HAP-1 (cell line): ENCODE results near the gene GNB3.

ENCODE experiments used
- DNase-seq, 2 experiments: peaks; one replicate each; pipeline ENCODE4 v3.0.0-alpha.2; 2016 to 2020; ENCODE audit warnings: low spot score in 2 of 2
- H3K27me3 ChIP-seq: fragments of 250-450 bp; sonication (Bioruptor Pico); 2 replicates; pipeline ENCODE4 v1.5.1; 2020; ENCODE audit warnings: low read depth, mild to moderate bottlenecking, moderate library complexity
- H3K36me3 ChIP-seq: fragments of 250-450 bp; sonication (Bioruptor Pico); replicated peaks from 2 replicates; pipeline ENCODE4 v1.5.1; 2020; ENCODE audit warnings: mild to moderate bottlenecking
- H3K4me1 ChIP-seq: fragments of 250-450 bp; sonication (Bioruptor Pico); 2 replicates; pipeline ENCODE4 v1.5.1; 2020; ENCODE audit warnings: mild to moderate bottlenecking
- H3K4me3 ChIP-seq: fragments of 250-450 bp; sonication (Bioruptor Pico); 2 replicates; pipeline ENCODE4 v1.5.1; 2020; ENCODE audit warnings: mild to moderate bottlenecking, moderate library complexity
- H3K9me3 ChIP-seq: fragments of 250-450 bp; sonication (Bioruptor Pico); 2 replicates; pipeline ENCODE4 v1.5.1; 2020; ENCODE audit warnings: mild to moderate bottlenecking, moderate library complexity
- in situ Hi-C: fragments of 300-500 bp; cut with MboI; formaldehyde crosslinking; loops from 3 replicates; pipeline ENCODE4 v1.14.3; 2020; ENCODE audit warnings: low sequenced_read_pairs, inconsistent platforms, mixed read lengths

The GNB3 gene

DNA sequence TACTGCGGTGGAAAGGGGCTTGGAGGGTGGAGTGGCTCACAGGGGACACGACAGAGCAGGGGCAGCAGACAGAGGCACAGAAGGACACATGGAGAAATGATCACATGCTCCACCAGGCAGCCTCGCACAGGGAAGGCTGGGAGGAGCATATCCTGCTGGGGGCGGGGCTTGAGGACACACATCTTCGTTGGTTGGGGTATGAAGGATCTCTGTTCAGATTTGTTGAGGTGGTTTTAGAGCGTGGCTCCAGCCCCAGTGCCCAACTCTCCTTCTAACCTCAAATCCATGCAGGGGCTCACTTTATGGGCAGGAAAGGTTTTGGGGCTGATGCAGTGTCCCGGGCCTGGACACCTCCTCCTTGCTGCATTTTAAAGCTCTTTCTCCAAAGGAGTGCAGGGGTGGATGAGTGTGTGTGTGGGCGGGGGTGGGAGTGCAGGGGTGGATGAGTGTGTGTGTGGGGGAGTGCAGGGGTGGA is 13.3 kb upstream of the GNB3 start:
- 0 out of 2 replicates have a peak overlapping the region, but pooled peaks have one; percentile 12 for H3K4me3 ChIP-seq
- peaks cover 32% of the 10 kb centered on the region for H3K36me3 ChIP-seq
- in situ Hi-C loops: loop anchor here (5.0 kb wide), 1 partner anchor 75 kb away; the partner anchor contains the start of gene MLF2
- H3K27me3 ChIP-seq: no peaks in the 10 kb centered on the region
- peaks cover 15% of the 10 kb centered on the region for H3K4me1 ChIP-seq
- peak; percentile 91 to 97 for DNase-seq
- no peaks in the 10 kb centered on the region for H3K9me3 ChIP-seq

DNA sequence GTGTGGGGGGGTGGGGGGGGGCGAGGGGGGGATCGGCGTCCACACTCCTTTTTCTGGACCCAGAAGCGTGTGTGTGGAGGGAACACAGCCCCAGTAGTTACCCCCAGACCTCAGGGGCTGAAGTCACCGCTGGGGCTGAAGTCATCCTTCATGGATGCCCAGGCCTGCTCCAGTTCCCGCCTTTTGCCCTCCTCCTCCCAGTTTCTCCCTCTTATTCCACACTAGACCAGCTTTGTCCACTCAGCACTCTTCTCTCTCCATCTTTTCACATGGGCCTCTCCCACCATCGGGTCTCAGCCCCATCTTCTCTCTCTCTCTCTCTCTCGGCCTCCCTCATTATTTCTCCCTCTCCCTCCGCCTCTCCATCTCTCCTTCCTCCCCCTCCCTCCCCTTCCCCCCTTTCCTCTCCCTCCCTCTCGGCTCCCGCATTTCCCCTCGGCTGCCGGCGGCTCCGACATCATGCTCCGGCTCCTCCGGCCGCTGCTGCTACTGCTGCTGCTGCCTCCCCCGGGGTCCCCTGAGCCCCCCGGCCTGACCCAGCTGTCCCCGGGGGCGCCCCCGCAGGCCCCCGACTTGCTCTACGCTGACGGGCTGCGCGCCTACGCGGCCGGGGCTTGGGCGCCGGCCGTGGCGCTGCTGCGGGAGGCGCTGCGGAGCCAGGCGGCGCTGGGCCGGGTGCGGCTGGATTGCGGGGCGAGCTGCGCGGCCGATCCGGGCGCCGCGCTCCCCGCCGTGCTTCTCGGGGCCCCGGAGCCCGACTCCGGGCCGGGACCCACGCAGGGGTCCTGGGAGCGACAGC is 12.5 kb upstream of the GNB3 start, which contains the start of gene P3H3:
P3H3 (plus strand) TSS at position 426 of the 799 bp plus-strand sequence; CDS start at position 460, 34 bp downstream.
- peak; percentile 61 to 81 for DNase-seq
- Histone ChIP-seq H3K4me3 (peak within 1 kb of the TSS; percentile 93), H3K4me1 (peaks cover 13% of the 10 kb centered on the region), H3K36me3 (peaks cover 36% of the 10 kb centered on the region), H3K27me3 (no peaks in the 10 kb centered on the region), H3K9me3 (no peaks in the 10 kb centered on the region)
- in situ Hi-C loops: loop anchor here (5.0 kb wide), 1 partner anchor 76 kb away; the partner anchor contains the start of gene MLF2

DNA sequence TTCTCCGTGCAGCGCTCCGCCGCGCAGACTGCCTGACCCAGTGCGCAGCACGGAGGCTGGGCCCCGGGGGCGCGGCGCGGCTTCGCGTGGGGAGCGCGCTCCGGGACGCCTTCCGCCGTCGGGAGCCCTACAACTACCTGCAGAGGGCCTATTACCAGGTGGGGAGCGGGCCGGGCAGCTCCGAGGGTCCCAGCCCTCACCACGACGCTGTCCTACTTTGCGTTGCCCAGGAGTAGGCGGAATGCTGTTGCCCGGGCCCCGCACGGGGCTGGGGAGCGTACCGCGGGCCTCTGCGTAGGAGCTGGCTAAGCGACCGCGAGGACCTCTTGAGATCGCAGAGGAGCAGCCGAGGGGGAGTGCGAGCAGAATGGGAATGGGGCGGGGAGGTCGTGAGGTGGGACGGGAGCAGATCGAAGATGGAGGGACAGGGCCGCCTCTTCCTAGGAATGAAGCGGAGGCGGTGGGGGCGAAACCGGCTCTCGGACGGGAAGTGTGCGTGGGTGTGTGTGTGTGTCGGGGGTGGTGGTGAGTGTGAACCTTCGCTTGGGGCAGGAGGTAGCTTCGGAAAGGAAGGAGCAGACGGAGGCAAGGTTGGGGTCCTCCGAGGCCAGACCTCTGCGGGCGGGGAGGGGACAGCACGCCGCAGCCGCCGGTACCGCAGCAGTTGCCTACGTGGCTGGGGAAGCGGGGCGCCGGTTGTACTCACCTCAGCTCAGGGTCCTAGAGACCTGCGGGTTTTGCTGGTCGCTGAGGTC is 11.8 kb upstream of the GNB3 start:
- H3K27me3 ChIP-seq: no peaks in the 10 kb centered on the region
- peak overlapping the region; percentile 93 for H3K4me3 ChIP-seq
- peak in 1 of 2 experiments; percentile 60 for DNase-seq
- peaks cover 44% of the 10 kb centered on the region for H3K36me3 ChIP-seq
- in situ Hi-C loops: loop anchor here (5.0 kb wide), 1 partner anchor 77 kb away; the partner anchor contains the start of gene MLF2
- no peaks in the 10 kb centered on the region for H3K9me3 ChIP-seq
- peaks cover 12% of the 10 kb centered on the region for H3K4me1 ChIP-seq

DNA sequence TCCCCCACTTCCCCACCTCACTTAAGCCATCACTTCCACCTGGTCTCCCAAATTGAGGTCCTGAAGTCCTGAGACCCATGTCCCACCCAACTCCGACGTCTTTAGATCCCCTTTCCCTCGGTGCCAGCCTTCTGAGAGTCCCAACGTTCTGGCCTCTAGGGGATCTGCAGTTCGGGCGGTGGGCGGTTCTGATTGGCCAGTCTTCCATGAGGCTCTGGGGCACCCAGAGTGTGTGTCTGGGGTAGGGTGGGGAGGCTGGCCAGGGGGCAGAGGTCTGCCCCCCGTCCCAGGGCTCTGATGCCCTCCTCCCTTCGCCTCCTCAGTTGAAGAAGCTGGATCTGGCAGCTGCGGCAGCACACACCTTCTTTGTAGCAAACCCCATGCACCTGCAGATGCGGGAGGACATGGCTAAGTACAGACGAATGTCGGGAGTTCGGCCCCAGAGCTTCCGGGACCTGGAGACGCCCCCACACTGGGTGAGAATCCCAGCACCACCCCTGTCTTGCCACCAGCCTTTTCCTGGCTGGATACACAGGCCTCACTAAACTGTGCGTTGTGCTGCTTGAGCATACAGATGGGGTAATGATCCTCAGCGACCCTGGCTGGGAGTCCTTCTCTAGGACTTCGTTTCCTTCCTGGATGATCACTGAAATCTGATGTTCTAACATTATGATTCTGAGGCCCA is 11.0 kb upstream of the GNB3 start:
- peaks cover 51% of the 10 kb centered on the region for H3K36me3 ChIP-seq
- H3K4me3 ChIP-seq: peak overlapping the region; percentile 93
- H3K27me3 ChIP-seq: no peaks in the 10 kb centered on the region
- in situ Hi-C loops: loop anchor here (5.0 kb wide), 1 partner anchor 77 kb away; the partner anchor contains the start of gene MLF2
- H3K9me3 ChIP-seq: no peaks in the 10 kb centered on the region
- peaks cover 12% of the 10 kb centered on the region for H3K4me1 ChIP-seq
- peak; percentile 37 to 77 for DNase-seq

DNA sequence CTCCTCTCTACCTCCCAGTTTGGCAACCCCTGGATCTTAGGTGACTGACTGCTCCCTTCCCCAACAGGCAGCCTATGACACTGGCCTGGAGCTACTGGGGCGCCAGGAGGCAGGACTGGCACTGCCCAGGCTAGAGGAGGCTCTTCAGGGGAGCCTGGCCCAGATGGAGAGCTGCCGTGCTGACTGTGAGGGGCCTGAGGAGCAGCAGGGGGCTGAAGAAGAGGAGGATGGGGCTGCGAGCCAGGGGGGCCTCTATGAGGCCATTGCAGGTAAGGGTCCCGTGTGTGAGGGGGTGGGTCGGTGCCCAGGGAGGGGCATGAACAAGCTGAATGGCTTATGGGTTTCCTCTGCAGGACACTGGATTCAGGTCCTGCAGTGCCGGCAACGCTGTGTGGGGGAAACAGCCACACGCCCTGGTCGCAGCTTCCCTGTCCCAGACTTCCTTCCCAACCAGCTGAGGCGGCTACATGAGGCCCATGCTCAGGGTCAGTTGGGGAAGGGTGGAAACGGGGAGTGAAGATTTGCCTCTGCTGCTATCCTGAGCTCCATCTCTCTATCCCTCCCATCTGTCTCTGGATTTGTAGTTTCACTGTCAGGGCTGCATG is 10.3 kb upstream of the GNB3 start:
- H3K36me3 ChIP-seq: peaks cover 56% of the 10 kb centered on the region
- H3K27me3 ChIP-seq: no peaks in the 10 kb centered on the region
- in situ Hi-C loops: no loop called here
- DNase-seq: no peak
- peaks cover 12% of the 10 kb centered on the region for H3K4me1 ChIP-seq
- H3K4me3 ChIP-seq: peak overlapping the region; percentile 93
- H3K9me3 ChIP-seq: no peaks in the 10 kb centered on the region

DNA sequence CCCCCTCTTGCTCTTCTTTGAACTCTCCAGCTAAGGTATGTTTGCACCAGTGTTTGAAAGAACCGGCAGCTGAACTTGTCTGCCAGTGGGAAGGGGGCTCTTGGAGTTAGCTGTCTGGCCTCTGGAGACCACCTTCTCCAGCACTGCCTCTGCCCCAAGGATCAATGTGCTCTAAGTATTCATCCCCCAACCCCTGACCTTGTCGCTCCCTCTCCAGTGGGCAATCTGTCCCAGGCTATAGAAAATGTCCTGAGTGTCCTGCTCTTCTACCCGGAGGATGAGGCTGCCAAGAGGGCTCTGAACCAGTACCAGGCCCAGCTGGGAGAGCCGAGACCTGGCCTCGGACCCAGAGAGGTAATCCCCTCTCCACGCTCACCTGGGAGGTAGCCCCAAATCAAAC is 9.7 kb upstream of the GNB3 start:
- Histone ChIP-seq H3K4me1 (peaks cover 12% of the 10 kb centered on the region), H3K4me3 (no peak overlapping the region), H3K27me3 (no peaks in the 10 kb centered on the region), H3K36me3 (peaks cover 60% of the 10 kb centered on the region), H3K9me3 (no peaks in the 10 kb centered on the region)
- no peak for DNase-seq
- in situ Hi-C loops: no loop called here

DNA sequence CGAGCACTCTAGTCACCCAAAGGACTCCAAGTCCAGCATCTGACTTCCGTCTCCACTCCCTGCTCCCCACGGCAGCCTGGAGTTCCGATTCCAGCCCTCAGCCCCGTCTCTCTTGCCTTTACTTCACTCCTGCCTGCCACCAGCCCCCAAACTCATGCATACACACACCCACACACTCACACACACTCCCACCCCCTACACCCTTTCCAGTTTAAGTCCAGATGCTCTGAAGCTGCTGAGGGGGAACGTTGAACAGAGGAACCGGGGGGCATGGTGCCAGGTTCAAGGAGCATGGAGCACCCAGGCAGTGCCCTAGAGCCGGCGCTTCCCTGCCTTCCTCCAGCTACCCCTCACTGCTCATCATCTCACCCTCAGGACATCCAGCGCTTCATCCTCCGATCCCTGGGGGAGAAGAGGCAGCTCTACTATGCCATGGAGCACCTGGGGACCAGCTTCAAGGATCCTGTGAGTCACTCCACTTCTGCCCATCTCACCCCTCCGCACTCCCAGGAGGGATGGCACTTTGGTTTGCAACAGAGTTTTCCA is 9.2 kb upstream of the GNB3 start:
- peaks cover 65% of the 10 kb centered on the region for H3K36me3 ChIP-seq
- H3K4me3 ChIP-seq: no peak overlapping the region
- no peaks in the 10 kb centered on the region for H3K9me3 ChIP-seq
- no peaks in the 10 kb centered on the region for H3K27me3 ChIP-seq
- peaks cover 12% of the 10 kb centered on the region for H3K4me1 ChIP-seq
- in situ Hi-C loops: no loop called here
- no peak for DNase-seq

DNA sequence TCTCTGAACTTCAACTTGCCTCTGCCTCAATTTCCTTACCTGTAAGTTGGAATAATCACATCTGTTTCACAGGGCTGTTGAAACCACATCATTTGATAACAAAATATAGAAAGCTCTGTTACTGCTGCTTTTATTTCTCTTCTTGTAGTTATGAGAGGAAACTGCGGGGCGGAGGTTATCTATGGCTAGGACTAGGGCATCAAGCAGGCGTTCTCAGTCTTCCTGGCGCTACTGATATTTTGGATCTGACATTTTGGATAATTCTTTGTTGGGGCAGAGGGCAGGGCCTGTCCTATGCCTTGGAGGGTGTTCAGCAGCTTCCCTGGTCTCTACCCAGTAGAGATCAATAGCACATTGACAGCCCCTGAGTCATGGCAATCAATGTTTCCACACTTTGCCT is 8.6 kb upstream of the GNB3 start:
- peaks cover 11% of the 10 kb centered on the region for H3K4me1 ChIP-seq
- H3K4me3 ChIP-seq: no peak overlapping the region
- in situ Hi-C loops: no loop called here
- H3K27me3 ChIP-seq: no peaks in the 10 kb centered on the region
- peaks cover 71% of the 10 kb centered on the region for H3K36me3 ChIP-seq
- H3K9me3 ChIP-seq: no peaks in the 10 kb centered on the region
- no peak for DNase-seq

DNA sequence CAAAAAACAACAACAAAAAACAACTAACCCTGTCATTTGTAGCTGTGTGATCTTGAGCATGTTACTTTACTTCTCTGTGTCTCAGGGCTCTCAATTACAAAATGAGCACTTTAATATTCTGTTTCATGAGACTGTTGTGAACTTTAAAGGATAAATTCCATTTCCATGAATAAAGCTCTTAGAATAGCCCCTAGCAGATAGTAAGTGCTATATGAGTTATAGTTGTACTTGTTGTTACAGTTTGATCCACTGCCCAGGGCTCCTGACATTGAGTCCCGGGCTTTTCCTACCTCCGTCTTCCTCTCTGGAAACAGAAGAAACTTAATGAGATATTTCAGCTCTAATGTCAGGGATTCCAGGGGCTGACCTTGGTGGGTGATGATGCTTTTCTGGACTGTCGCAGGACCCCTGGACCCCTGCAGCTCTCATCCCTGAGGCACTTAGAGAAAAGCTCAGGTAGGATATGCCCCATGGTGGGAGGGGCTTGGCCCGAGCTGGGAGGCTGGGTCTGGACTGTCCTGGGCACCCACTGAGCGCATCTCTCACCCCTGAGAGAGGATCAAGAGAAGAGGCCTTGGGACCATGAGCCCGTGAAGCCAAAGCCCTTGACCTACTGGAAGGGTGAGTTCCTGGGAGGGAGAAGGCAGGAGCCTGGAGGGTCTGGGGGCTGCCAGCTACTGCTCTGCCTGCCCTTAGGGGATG is 7.4 kb upstream of the GNB3 start:
- DNase-seq: no peak
- no peaks in the 10 kb centered on the region for H3K9me3 ChIP-seq
- peaks cover 6% of the 10 kb centered on the region for H3K4me1 ChIP-seq
- no peak overlapping the region for H3K4me3 ChIP-seq
- H3K36me3 ChIP-seq: peaks cover 84% of the 10 kb centered on the region
- no peaks in the 10 kb centered on the region for H3K27me3 ChIP-seq
- in situ Hi-C loops: no loop called here

DNA sequence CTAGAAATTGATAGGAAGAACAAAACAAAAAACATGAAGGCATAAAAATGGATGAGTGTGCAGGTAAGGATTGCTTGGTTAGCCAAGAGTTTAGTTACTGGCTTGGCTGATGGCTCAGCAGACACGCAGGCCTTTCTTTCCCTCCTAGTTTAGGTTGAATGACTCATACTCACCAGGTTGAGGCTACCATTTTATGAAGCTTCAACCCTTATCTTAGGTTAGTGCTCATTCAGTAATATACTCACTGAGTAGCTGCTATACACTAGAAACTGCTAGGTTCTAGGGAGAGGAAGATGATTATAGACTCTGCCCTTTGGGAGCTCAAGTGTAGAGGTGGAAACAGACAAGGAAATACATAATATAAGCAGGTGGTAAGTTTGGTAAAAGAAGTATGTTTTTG is 6.5 kb upstream of the GNB3 start:
- no peak overlapping the region for H3K4me3 ChIP-seq
- H3K9me3 ChIP-seq: no peaks in the 10 kb centered on the region
- in situ Hi-C loops: no loop called here
- H3K36me3 ChIP-seq: peaks cover 90% of the 10 kb centered on the region
- no peaks in the 10 kb centered on the region for H3K27me3 ChIP-seq
- peaks cover 6% of the 10 kb centered on the region for H3K4me1 ChIP-seq
- no peak for DNase-seq

DNA sequence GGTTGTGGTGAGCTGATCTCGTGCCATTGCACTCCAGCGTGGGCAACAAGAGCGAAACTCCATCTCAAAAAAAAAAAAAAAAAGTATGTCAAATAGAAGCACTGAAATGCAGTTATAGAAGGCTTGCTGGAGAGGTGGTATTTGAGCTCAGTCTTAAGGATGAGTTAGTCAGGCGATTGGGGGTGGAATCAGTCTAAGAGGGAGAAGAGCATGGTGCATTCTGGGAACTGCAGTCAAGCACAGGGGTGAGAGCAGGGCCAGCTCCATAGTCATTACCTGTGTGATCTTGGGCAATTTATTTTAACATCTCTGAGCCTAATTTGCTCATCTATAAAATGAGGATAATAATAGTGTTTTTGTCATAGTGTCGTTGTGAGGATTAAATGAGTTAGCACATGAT is 5.9 kb upstream of the GNB3 start:
- no peak for DNase-seq
- no peak overlapping the region for H3K4me3 ChIP-seq
- peaks cover 3% of the 10 kb centered on the region for H3K4me1 ChIP-seq
- H3K36me3 ChIP-seq: peaks cover 91% of the 10 kb centered on the region
- H3K9me3 ChIP-seq: no peaks in the 10 kb centered on the region
- no peaks in the 10 kb centered on the region for H3K27me3 ChIP-seq
- in situ Hi-C loops: no loop called here

DNA sequence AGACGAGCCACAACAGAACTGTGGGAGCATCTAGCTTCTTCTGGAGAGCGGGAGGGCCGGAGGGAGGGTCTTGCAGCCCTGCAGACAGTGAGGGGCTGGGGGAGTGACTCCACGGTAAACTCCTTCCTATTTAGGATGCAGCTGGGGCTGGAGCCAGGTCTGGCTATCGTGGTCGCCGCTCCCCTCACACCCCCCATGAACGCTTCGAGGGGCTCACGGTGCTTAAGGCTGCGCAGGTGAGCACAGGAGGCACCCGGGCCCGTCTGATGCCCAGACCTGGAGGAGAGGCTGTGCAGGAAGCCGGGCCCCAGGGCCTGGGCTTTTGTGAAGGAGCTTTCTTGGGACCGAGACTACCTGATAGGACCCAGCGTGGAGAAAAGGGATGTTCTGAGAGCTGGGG is 3.9 kb upstream of the GNB3 start:
- no peak for DNase-seq
- Histone ChIP-seq H3K4me3 (no peak overlapping the region), H3K9me3 (no peaks in the 10 kb centered on the region), H3K4me1 (no peaks in the 10 kb centered on the region), H3K27me3 (no peaks in the 10 kb centered on the region), H3K36me3 (peaks cover 87% of the 10 kb centered on the region)
- in situ Hi-C loops: no loop called here
